H9 (cell line): ENCODE data around the gene LSM4. TPM values are rescaled to one million over a fixed set of nuclear protein-coding genes. Genes with fewer than 3 reads are reported as not detected.

Experiments used
- DNase-seq: peaks from one replicate; pipeline ENCODE4 v3.0.0-alpha.2; 2017
- H2AFZ ChIP-seq: one replicate; pipeline ENCODE4 v1.6.1; 2013; ENCODE audit warnings: mild to moderate bottlenecking, low read length, control low read depth, moderate library complexity
- H2AK5ac ChIP-seq: 2 replicates; pipeline ENCODE4 v1.6.1; 2013; ENCODE audit warnings: low read length, control low read depth, mixed read lengths; ENCODE audit not compliant: insufficient read length
- H2BK120ac ChIP-seq: one replicate; pipeline ENCODE4 v1.6.1; 2013; ENCODE audit warnings: low read depth, mild to moderate bottlenecking, low read length, control low read depth, inconsistent platforms; ENCODE audit not compliant: poor library complexity, severe bottlenecking
- H2BK12ac ChIP-seq: 2 replicates; pipeline ENCODE4 v1.6.1; 2013; ENCODE audit warnings: low read length, control low read depth, mixed read lengths, low read depth; ENCODE audit not compliant: insufficient read length
- H2BK15ac ChIP-seq: 2 replicates; pipeline ENCODE4 v1.6.1; 2013; ENCODE audit warnings: low read depth, low read length, control low read depth
- H2BK20ac ChIP-seq: one replicate; pipeline ENCODE4 v1.6.1; 2013; ENCODE audit warnings: low read depth, mild to moderate bottlenecking, low read length, control low read depth, inconsistent platforms; ENCODE audit not compliant: poor library complexity, severe bottlenecking
- H2BK5ac ChIP-seq: 2 replicates; pipeline ENCODE4 v1.6.1; 2013; ENCODE audit warnings: low read length, control low read depth, mixed read lengths; ENCODE audit not compliant: insufficient read length
- H3K14ac ChIP-seq: 2 replicates; pipeline ENCODE4 v1.6.1; 2013; ENCODE audit warnings: low read length, control low read depth; ENCODE audit not compliant: insufficient read depth
- H3K18ac ChIP-seq: 2 replicates; pipeline ENCODE4 v1.6.1; 2013; ENCODE audit warnings: low read depth, mild to moderate bottlenecking, mixed read lengths, low read length, control low read depth; ENCODE audit not compliant: insufficient read length
- H3K23ac ChIP-seq: 2 replicates; pipeline ENCODE4 v1.6.1; 2013; ENCODE audit warnings: low read length, control low read depth, mixed read lengths, low read depth; ENCODE audit not compliant: insufficient read length
- H3K23me2 ChIP-seq: 2 replicates; pipeline ENCODE4 v1.6.1; 2013; ENCODE audit warnings: low read depth, mild to moderate bottlenecking, mixed read lengths, low read length, control low read depth; ENCODE audit not compliant: insufficient read length, poor library complexity, severe bottlenecking
- H3K27ac ChIP-seq: 2 replicates; pipeline ENCODE4 v1.5.1; 2013; ENCODE audit warnings: low read length, control low read depth, mixed read lengths, low read depth; ENCODE audit not compliant: insufficient read length
- H3K27me3 ChIP-seq: 2 replicates; pipeline ENCODE4 v1.6.1; 2013; ENCODE audit warnings: low read length, control low read depth, inconsistent platforms; ENCODE audit not compliant: insufficient read depth
- H3K4ac ChIP-seq: 2 replicates; pipeline ENCODE4 v1.6.1; 2013; ENCODE audit warnings: low read depth, mild to moderate bottlenecking, control low read depth, inconsistent platforms, low read length, moderate library complexity
- H3K4me1 ChIP-seq: 2 replicates; pipeline ENCODE4 v1.6.1; 2013; ENCODE audit warnings: low read length, control low read depth, inconsistent platforms; ENCODE audit not compliant: insufficient read depth
- H3K4me2 ChIP-seq: 2 replicates; pipeline ENCODE4 v1.6.1; 2013; ENCODE audit warnings: low read length, control low read depth, mixed read lengths; ENCODE audit not compliant: insufficient read length, insufficient read depth
- H3K56ac ChIP-seq: 2 replicates; pipeline ENCODE4 v1.6.1; 2013; ENCODE audit warnings: low read depth, mild to moderate bottlenecking, mixed read lengths, low read length, control low read depth; ENCODE audit not compliant: insufficient read length
- H3K79me1 ChIP-seq: 2 replicates; pipeline ENCODE4 v1.6.1; 2013; ENCODE audit warnings: low read depth, mild to moderate bottlenecking, moderate library complexity, low read length, control low read depth, inconsistent platforms; ENCODE audit not compliant: insufficient read depth, poor library complexity, severe bottlenecking
- H3K79me2 ChIP-seq: 2 replicates; pipeline ENCODE4 v1.6.1; 2013; ENCODE audit warnings: low read length, control low read depth, inconsistent platforms; ENCODE audit not compliant: insufficient read depth
- H3K9ac ChIP-seq: 2 replicates; pipeline ENCODE4 v1.6.1; 2013; ENCODE audit warnings: low read length, control low read depth, mixed read lengths; ENCODE audit not compliant: insufficient read length; ENCODE audit errors: extremely low read depth
- H3K9me3 ChIP-seq: one replicate; pipeline ENCODE4 v1.6.1; 2013; ENCODE audit warnings: low read depth, low read length, inconsistent platforms; ENCODE audit not compliant: control insufficient read depth
- H3T11ph ChIP-seq: one replicate; pipeline ENCODE4 v1.6.1; 2013; ENCODE audit warnings: mild to moderate bottlenecking, low read length, control low read depth, inconsistent platforms
- H4K20me1 ChIP-seq: one replicate; pipeline ENCODE4 v1.6.1; 2013; ENCODE audit not compliant: control insufficient read depth, insufficient read length, insufficient read depth
- H4K5ac ChIP-seq: 2 replicates; pipeline ENCODE4 v1.6.1; 2013; ENCODE audit warnings: low read depth, mild to moderate bottlenecking, mixed read lengths, low read length, control low read depth; ENCODE audit not compliant: insufficient read length
- H4K8ac ChIP-seq: replicated peaks from 2 replicates; pipeline ENCODE4 v1.6.1; 2013; ENCODE audit warnings: low read length, control low read depth, mixed read lengths, low read depth; ENCODE audit not compliant: insufficient read length
- H4K91ac ChIP-seq: 2 replicates; pipeline ENCODE4 v1.6.1; 2013; ENCODE audit warnings: low read depth, mild to moderate bottlenecking, moderate library complexity, mixed read lengths, low read length, control low read depth; ENCODE audit not compliant: insufficient read length
- H3K27ac Mint-ChIP-seq, 3 experiments: 2 replicates in 2 of 3; 3 replicates in 1 of 3; pipeline ENCODE4 v1.8.0; 2020 to 2021; ENCODE audit warnings: mixed read lengths in 3 of 3, mild to moderate bottlenecking in 1 of 3, moderate library complexity in 1 of 3
- H3K27me3 Mint-ChIP-seq: 2 replicates; pipeline ENCODE4 v1.8.0; 2021; ENCODE audit warnings: low read depth, mild to moderate bottlenecking, moderate library complexity, mixed read lengths
- H3K36me3 Mint-ChIP-seq, 3 experiments: 2 replicates in 2 of 3; 3 replicates in 1 of 3; pipeline ENCODE4 v1.8.0; 2020 to 2021; ENCODE audit warnings: low read depth in 3 of 3, mixed read lengths in 3 of 3; ENCODE audit not compliant: insufficient read depth in 1 of 3
- H3K4me1 Mint-ChIP-seq, 2 experiments: 2 replicates each; pipeline ENCODE4 v1.8.0; 2020; ENCODE audit warnings: mixed read lengths in 2 of 2
- H3K4me3 Mint-ChIP-seq, 2 experiments: 2 replicates in 1 of 2; 3 replicates in 1 of 2; pipeline ENCODE4 v1.8.0; 2020 to 2021; ENCODE audit warnings: mild to moderate bottlenecking in 2 of 2, mixed read lengths in 2 of 2, moderate library complexity in 1 of 2
- H3K9me3 Mint-ChIP-seq, 2 experiments: 2 replicates in 1 of 2; 3 replicates in 1 of 2; pipeline ENCODE4 v1.8.0; 2020; ENCODE audit warnings: mild to moderate bottlenecking in 2 of 2, mixed read lengths in 2 of 2, moderate library complexity in 1 of 2
- WGBS: extraction: QIAGEN DNeasy Blood & Tissue Kit; methylation state at CpG from one replicate; pipeline ENCODE4 v1.1.7; 2013; ENCODE audit warnings: missing lambda C conversion rate, low lambda C conversion rate, mixed read lengths; ENCODE audit not compliant: insufficient read length; ENCODE audit errors: extremely low coverage; 5-methylcytosine and 5-hydroxymethylcytosine counted together
- total RNA-seq: library from RNA; stranded (reverse); gene quantifications from 2 replicates; pipeline ENCODE4 v1.2.1, GENCODE V29; 2021
- TF ChIP-seq, protein P1 (sequence below): fragments of 200-600 bp; sonication (generic); conservative IDR thresholded peaks from 3 replicates; pipeline ENCODE4 v1.8.0; 2021; ENCODE audit warnings: antibody characterized with exemption, mild to moderate bottlenecking

The LSM4 gene
- total RNA-seq, 1 experiment from 2014 or later = 342 TPM

DNA sequence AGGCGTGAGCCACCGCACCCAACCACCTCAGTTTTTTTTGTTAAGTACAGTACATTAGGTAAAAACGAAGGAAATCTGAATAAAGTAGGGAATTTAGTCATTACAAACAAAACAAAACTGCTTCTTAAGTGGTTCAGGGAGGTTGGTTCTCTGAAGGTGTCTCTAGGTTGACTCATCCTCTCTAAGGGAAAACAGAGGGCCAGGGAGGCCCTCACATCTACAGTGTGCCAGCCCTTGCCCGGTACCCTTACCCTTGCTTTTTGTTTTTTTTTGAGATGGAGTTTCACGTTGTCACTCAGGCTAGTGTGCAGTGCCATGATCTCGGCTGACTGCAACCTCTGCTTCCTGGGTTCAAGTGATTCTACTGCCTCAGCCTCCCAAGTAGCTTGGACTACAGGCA is 24.3 kb downstream of the LSM4 start:
- H3K4ac ChIP-seq = no peak overlapping the region
- H2BK5ac ChIP-seq = no peak overlapping the region
- no peak overlapping the region for H4K5ac ChIP-seq
- no peak overlapping the region for H3K27ac ChIP-seq
- no peak overlapping the region for H3T11ph ChIP-seq
- Mint-ChIP-seq H3K36me3 (no peaks in the 10 kb centered on the region; a peak in 1 of 7 replicates), H3K4me3 (no peak overlapping the region), H3K9me3 (no peaks in the 10 kb centered on the region; a peak in 1 of 5 replicates), H3K27me3 (peaks cover 3% of the 10 kb centered on the region; the same call in 1 of the 2 replicates), H3K27ac (no peak overlapping the region), H3K4me1 (peaks cover 15 to 24% of the 10 kb centered on the region in 2 experiments)
- H3K23ac ChIP-seq = no peak overlapping the region
- H4K91ac ChIP-seq = no peak overlapping the region
- no peaks in the 10 kb centered on the region; the same call in 1 of the 2 replicates for H3K79me2 ChIP-seq
- no peak overlapping the region for H2BK20ac ChIP-seq
- H3K4me1 ChIP-seq = peaks cover 2% of the 10 kb centered on the region; the same call in 1 of the 2 replicates
- no peak overlapping the region for H4K8ac ChIP-seq
- no peak overlapping the region for H2BK15ac ChIP-seq
- H3K27me3 ChIP-seq = no peaks in the 10 kb centered on the region
- no peak overlapping the region for H3K9ac ChIP-seq
- no peak for DNase-seq
- H2AFZ ChIP-seq = no peak overlapping the region
- H3K18ac ChIP-seq = no peak overlapping the region
- H2BK12ac ChIP-seq = no peak overlapping the region
- H3K56ac ChIP-seq = no peak overlapping the region
- no peaks in the 10 kb centered on the region for H4K20me1 ChIP-seq
- H2AK5ac ChIP-seq = no peak overlapping the region
- no peaks in the 10 kb centered on the region for H3K79me1 ChIP-seq
- no peaks in the 10 kb centered on the region for H3K23me2 ChIP-seq
- H2BK120ac ChIP-seq = no peak overlapping the region
- TF ChIP-seq, protein P1, sequence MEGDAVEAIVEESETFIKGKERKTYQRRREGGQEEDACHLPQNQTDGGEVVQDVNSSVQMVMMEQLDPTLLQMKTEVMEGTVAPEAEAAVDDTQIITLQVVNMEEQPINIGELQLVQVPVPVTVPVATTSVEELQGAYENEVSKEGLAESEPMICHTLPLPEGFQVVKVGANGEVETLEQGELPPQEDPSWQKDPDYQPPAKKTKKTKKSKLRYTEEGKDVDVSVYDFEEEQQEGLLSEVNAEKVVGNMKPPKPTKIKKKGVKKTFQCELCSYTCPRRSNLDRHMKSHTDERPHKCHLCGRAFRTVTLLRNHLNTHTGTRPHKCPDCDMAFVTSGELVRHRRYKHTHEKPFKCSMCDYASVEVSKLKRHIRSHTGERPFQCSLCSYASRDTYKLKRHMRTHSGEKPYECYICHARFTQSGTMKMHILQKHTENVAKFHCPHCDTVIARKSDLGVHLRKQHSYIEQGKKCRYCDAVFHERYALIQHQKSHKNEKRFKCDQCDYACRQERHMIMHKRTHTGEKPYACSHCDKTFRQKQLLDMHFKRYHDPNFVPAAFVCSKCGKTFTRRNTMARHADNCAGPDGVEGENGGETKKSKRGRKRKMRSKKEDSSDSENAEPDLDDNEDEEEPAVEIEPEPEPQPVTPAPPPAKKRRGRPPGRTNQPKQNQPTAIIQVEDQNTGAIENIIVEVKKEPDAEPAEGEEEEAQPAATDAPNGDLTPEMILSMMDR = no peak
- no CpG with 5 or more reads among the region's 6 CpGs for WGBS
- no peak overlapping the region for H3K14ac ChIP-seq
- H3K4me2 ChIP-seq = no peak overlapping the region
- no peaks in the 10 kb centered on the region for H3K9me3 ChIP-seq
